Ectodermal cell (in vitro differentiated cells): Measurements from ENCODE around the gene HLF.

Source experiments
- H3K27ac ChIP-seq: 2 replicates; pipeline ENCODE4 v1.7.0; 2013; ENCODE audit warnings: mild to moderate bottlenecking, low read depth, low read length; ENCODE audit not compliant: insufficient read depth, poor library complexity, severe bottlenecking
- H3K27me3 ChIP-seq: 2 replicates; pipeline ENCODE4 v1.7.0; 2013; ENCODE audit warnings: mild to moderate bottlenecking, low read length; ENCODE audit not compliant: insufficient read depth, control insufficient read depth, poor library complexity, severe bottlenecking
- H3K36me3 ChIP-seq: one replicate; pipeline ENCODE4 v1.7.0; 2013; ENCODE audit warnings: low read length; ENCODE audit not compliant: control insufficient read depth, insufficient read depth
- H3K4me1 ChIP-seq: one replicate; pipeline ENCODE4 v1.7.0; 2013; ENCODE audit warnings: low read length; ENCODE audit not compliant: control insufficient read depth, insufficient read depth
- H3K4me3 ChIP-seq: 2 replicates; pipeline ENCODE4 v1.7.0; 2013; ENCODE audit warnings: low read depth, low read length, control low read depth; ENCODE audit not compliant: insufficient read depth
- H3K9me3 ChIP-seq: 2 replicates; pipeline ENCODE4 v1.7.0; 2013; ENCODE audit warnings: mild to moderate bottlenecking, low read length, moderate library complexity; ENCODE audit not compliant: control insufficient read depth
- whole genome bisulfite sequencing, 2 experiments: methylation state at CpG; one replicate each; pipeline ENCODE4 v1.1.7; 2013; ENCODE audit warnings: missing lambda C conversion rate in 2 of 2; 5-methylcytosine and 5-hydroxymethylcytosine counted together

Gene HLF

DNA sequence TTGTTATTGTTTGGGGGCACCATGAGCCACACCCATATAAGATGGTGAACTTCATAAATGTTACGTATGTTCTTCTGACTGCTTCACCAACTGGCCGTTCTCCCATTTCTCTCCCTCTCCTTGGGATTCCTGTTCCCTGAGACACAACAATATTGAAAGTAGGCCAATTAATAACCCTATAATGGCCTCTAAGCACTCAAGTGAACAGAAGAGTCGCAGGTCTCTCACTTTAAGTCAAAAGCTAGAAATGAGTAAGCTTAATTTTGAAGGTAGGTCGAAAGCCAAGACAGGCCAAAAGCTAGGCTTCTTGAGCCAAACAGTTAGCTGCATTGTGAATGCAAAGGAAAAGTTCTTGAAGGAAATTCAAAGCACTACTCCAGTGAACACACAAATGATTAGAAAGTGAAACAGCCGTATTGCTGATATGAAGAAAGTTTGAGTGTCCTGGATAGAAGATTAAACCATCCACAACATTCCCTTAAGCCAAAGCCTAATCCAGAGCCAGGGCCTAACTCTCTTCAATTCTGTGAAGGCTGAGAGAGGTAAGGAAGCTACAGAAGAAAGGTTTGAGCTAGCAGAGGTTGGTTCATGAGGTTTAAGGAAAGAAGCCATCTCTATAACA lies 25.8 kb downstream of the HLF start:
- no peaks in the 10 kb centered on the region for H3K4me1 ChIP-seq
- no peak overlapping the region for H3K4me3 ChIP-seq
- H3K27me3 ChIP-seq, result no peaks in the 10 kb centered on the region
- no peak overlapping the region for H3K27ac ChIP-seq
- H3K9me3 ChIP-seq, result no peaks in the 10 kb centered on the region
- no peaks in the 10 kb centered on the region for H3K36me3 ChIP-seq
- 89 to 96% methylated on average over 4 of the region's 5 CpGs for WGBS, 2 experiments

GRCh38 chr17:55291114-55291507 lies 26.4 kb downstream of the HLF start:
- H3K9me3 ChIP-seq, result no peaks in the 10 kb centered on the region
- H3K36me3 ChIP-seq, result no peaks in the 10 kb centered on the region
- no peaks in the 10 kb centered on the region for H3K27me3 ChIP-seq
- H3K4me3 ChIP-seq, result no peak overlapping the region
- H3K27ac ChIP-seq, result no peak overlapping the region
- 82 to 86% methylated on average over 1 of the region's 1 CpG for WGBS, 2 experiments
- no peaks in the 10 kb centered on the region for H3K4me1 ChIP-seq

- H3K4me1 ChIP-seq, result no peaks in the 10 kb centered on the region
- H3K27me3 ChIP-seq, result no peaks in the 10 kb centered on the region
- no peak overlapping the region for H3K27ac ChIP-seq
- no peaks in the 10 kb centered on the region for H3K9me3 ChIP-seq
- H3K4me3 ChIP-seq, result no peak overlapping the region
- 92 to 96% methylated on average over 5 of the region's 5 CpGs for WGBS, 2 experiments
- no peaks in the 10 kb centered on the region for H3K36me3 ChIP-seq
Measured at GRCh38 chr17:55292094-55292493, 27.3 kb downstream of the HLF start.

- no peak overlapping the region for H3K4me3 ChIP-seq
- H3K9me3 ChIP-seq, result no peaks in the 10 kb centered on the region
- no peaks in the 10 kb centered on the region for H3K36me3 ChIP-seq
- H3K27me3 ChIP-seq, result no peaks in the 10 kb centered on the region
- 92 to 93% methylated on average over 13 of the region's 13 CpGs for WGBS, 2 experiments
- no peak overlapping the region for H3K27ac ChIP-seq
- no peaks in the 10 kb centered on the region for H3K4me1 ChIP-seq
Measured at GRCh38 chr17:55294042-55294751, 29.4 kb downstream of the HLF start.

DNA sequence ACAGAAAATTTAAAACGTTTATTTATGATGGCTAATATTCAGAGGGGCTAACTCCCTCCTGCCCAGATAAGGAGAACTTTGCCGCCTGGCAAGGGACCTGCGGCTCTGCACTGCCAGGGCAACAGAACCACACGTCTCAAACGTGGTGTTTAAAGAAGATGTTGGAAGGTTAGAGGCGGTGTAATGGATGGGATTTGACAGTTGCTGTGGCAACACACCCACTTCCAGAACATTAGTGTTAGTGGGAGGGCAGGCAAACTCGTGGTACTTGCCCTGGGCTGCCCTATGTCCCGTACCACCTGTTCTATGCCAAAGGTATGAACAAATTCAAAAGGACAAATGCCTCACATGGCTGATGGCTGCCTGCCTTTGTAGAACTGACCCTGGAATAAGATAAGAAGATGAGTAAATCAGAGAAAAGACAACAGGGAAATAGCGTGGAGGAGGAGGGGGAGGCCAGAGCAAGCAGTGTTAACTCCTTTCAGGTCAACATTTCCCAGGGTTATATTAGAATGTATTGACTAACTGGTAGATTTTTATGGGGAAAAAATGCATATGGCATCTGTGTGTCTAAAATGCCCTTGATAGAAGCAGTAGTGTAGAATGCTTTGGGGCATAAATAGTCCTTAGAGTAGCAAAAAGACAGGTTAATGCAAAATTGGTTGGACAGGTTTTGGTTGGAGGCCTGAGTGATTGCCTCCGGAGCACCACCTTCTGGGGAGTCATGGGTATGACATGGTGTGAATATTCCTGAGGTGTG lies 30.8 kb downstream of the HLF start:
- no peaks in the 10 kb centered on the region for H3K4me1 ChIP-seq
- H3K4me3 ChIP-seq, result no peak overlapping the region
- no peak overlapping the region for H3K27ac ChIP-seq
- no peaks in the 10 kb centered on the region for H3K36me3 ChIP-seq
- no peaks in the 10 kb centered on the region for H3K9me3 ChIP-seq
- 78% methylated on average over 10 of the region's 10 CpGs for whole genome bisulfite sequencing, 2 experiments
- H3K27me3 ChIP-seq, result no peaks in the 10 kb centered on the region

- WGBS, 2 experiments, result 73 to 100% methylated on average over 1 to 2 of the region's 6 CpGs
- no peak overlapping the region for H3K4me3 ChIP-seq
- no peak overlapping the region for H3K27ac ChIP-seq
Measured at GRCh38 chr17:55296171-55296695, 31.5 kb downstream of the HLF start.

GRCh38 chr17:55296699-55297098 lies 31.9 kb downstream of the HLF start:
- no peak overlapping the region for H3K27ac ChIP-seq
- no peaks in the 10 kb centered on the region for H3K36me3 ChIP-seq
- no peak overlapping the region for H3K4me3 ChIP-seq
- WGBS, 2 experiments, result 93 to 94% methylated on average over 1 of the region's 1 CpG
- no peaks in the 10 kb centered on the region for H3K27me3 ChIP-seq
- H3K4me1 ChIP-seq, result no peaks in the 10 kb centered on the region
- no peaks in the 10 kb centered on the region for H3K9me3 ChIP-seq

More at GRCh38 chr17:55296171-55296695, 31.5 kb downstream of the HLF start:
- Histone ChIP-seq H3K27me3 (no peaks in the 10 kb centered on the region), H3K9me3 (no peaks in the 10 kb centered on the region), H3K36me3 (no peaks in the 10 kb centered on the region), H3K4me1 (no peaks in the 10 kb centered on the region)

GRCh38 chr17:55298111-55298730 lies 33.5 kb downstream of the HLF start:
- H3K9me3 ChIP-seq, result no peaks in the 10 kb centered on the region
- H3K27me3 ChIP-seq, result no peaks in the 10 kb centered on the region
- no peak overlapping the region for H3K27ac ChIP-seq
- 81 to 89% methylated on average over 3 of the region's 3 CpGs for WGBS, 2 experiments
- H3K4me3 ChIP-seq, result no peak overlapping the region
- no peaks in the 10 kb centered on the region for H3K36me3 ChIP-seq
- no peaks in the 10 kb centered on the region for H3K4me1 ChIP-seq

DNA sequence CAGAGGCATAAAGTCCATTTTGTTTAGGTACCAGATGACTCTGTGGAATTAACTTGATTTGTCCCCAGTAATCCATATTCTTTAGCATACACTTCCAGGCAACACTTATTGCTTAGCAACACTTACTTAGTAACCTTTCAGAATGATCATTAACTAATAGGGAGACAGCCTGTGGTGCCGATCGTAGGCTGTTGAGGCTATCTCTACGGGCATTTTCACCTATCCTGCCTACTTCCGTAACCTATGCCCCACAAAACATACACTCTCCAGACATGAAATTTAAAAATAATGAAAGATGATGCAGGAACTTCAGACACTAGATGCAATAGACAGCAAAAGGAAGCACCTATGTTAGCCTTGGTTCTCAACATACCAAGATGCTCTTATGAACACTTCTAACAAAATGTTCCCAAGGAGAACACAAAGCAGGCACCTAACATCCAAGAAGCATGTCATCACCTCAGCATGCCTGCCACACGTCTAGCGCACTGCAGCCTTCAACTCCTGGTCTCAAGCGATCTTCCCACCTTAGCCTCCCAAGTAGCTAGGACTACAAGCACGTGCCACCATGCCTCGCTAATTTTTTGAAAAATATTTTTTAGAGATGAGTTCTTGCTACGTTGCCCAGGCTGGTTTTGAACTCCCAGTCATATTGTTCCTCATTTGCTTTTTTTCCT lies 34.5 kb downstream of the HLF start:
- Histone ChIP-seq H3K4me3 (no peak overlapping the region), H3K27ac (no peak overlapping the region), H3K27me3 (no peaks in the 10 kb centered on the region), H3K9me3 (no peaks in the 10 kb centered on the region), H3K4me1 (no peaks in the 10 kb centered on the region), H3K36me3 (no peaks in the 10 kb centered on the region)
- WGBS, 2 experiments, result 91 to 92% methylated on average over 9 to 10 of the region's 10 CpGs
